ENCODE data around the gene FHOD3.

DNA sequence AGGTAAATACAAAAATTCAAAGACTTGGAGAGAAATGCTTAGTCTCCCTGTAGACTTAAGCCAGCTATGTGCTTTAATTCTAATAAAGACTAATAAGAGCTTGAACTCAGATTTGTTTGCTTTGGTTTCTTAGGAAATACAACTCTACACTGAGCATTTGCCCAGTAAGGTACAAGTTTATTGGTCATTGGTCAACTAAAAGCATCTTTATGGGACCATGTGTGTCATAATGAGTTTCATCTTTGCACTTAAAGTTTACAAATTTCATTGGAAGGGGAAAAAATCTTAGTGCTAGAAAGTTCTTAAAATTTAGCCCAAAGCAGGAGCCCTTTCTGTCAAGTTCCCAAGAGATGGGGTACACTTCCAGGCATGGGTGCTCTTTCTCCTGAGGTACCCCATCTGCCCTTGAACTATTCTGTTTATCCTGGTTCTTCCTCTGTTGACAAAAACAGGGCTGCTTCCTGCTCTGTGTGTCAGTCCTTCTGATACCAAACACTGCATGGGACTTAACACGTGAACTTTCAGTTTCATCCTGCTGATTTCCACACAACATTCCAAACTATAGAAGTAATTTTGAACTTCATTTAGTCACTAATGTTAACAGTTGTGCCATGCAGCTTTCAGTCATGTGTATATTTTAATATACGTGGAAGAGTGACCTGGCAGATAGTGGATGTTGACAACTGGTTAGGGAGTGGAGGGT, 331.1 kb downstream of the FHOD3 start:
- no peak for TF ChIP-seq POLR2A (IDR thresholded peaks at IDR 0.05; ENCODE audit: low read depth, low read length)
- TF ChIP-seq POLR2AphosphoS5 (IDR thresholded peaks at IDR 0.05; ENCODE audit: low read depth, low read length), result no peak
- no peak for TF ChIP-seq TAF1 (IDR thresholded peaks at IDR 0.05; ENCODE audit: borderline replicate concordance, low read depth, low read length)

Data from GM12892 (cell line).